ENCODE results near the gene ANO2.

Gene ANO2

DNA sequence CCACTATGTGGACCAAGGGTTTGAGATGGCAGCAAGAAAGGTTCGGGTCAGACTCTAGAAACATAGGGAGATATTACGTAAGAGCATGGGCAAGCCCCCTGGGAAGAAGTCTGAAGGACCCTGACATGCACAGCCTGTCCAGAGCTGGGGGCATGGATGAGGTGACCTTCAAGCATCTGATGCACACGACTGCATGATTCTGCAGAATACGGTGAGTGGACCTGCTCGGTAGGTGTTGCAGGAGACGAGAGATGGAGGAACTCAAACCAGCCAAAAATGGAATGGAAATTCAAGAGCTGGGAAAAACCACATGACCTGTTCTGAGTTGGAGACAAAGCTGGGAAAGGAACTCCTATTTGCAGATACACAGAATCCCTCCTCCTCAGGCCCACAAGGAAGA is 43.6 kb downstream of the ANO2 start:
- peaks cover 0 to 33% of the 10 kb centered on the region in 2 donors for H3K27me3 ChIP-seq
- no peaks in the 10 kb centered on the region for H3K36me3 ChIP-seq
- no peaks in the 10 kb centered on the region for H3K4me1 ChIP-seq
- TF ChIP-seq, protein P1, sequence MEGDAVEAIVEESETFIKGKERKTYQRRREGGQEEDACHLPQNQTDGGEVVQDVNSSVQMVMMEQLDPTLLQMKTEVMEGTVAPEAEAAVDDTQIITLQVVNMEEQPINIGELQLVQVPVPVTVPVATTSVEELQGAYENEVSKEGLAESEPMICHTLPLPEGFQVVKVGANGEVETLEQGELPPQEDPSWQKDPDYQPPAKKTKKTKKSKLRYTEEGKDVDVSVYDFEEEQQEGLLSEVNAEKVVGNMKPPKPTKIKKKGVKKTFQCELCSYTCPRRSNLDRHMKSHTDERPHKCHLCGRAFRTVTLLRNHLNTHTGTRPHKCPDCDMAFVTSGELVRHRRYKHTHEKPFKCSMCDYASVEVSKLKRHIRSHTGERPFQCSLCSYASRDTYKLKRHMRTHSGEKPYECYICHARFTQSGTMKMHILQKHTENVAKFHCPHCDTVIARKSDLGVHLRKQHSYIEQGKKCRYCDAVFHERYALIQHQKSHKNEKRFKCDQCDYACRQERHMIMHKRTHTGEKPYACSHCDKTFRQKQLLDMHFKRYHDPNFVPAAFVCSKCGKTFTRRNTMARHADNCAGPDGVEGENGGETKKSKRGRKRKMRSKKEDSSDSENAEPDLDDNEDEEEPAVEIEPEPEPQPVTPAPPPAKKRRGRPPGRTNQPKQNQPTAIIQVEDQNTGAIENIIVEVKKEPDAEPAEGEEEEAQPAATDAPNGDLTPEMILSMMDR (IDR thresholded peaks at IDR 0.05): no peak
- no peaks in the 10 kb centered on the region for H3K9me3 ChIP-seq
- no peak overlapping the region for H3K4me3 ChIP-seq
- no peak overlapping the region for H3K27ac ChIP-seq
- no peak for DNase-seq
- intact Hi-C loops (cut with DNase I; ENCODE audit: low total_unique reads): no loop called here

DNA sequence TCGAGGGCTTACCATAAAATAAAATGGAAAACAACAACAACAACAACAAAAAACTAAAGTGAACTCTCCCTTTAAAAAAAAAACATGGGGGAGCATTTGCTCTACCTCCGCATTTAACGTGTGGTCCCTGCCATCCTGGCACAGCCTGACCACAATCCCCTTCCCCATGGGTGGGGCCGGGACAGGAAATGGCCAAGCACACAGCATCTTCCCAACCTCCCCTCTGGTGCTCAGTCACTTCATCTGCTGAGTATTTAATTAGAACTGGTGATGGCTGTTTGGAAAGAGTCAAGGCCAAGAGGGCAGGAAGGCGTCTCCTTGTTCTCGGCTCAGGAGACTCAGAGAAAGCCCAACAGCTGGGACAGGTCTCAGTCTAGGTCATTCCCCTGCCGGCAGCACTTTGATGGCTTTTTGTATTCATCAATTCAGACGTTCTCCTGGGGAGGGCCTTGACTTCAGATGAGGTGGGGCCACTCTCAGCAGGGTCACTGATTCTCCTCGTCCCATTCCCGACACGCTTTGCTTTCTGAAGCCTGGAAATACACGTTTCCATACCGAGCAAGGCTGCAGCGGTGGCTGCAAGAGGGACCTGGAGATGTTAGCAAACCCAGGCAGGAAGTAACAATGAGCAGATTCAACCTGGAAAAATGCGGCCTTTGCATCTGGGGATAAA is 44.4 kb downstream of the ANO2 start:
- Histone ChIP-seq H3K4me1 (no peaks in the 10 kb centered on the region), H3K27ac (no peak overlapping the region), H3K27me3 (peaks cover 0 to 33% of the 10 kb centered on the region in 2 donors), H3K4me3 (no peak overlapping the region), H3K9me3 (no peaks in the 10 kb centered on the region), H3K36me3 (no peaks in the 10 kb centered on the region)
- DNase-seq: no peak
- intact Hi-C loops (cut with DNase I; ENCODE audit: low total_unique reads): no loop called here
- TF ChIP-seq, protein P1 (IDR thresholded peaks at IDR 0.05): no peak

DNA sequence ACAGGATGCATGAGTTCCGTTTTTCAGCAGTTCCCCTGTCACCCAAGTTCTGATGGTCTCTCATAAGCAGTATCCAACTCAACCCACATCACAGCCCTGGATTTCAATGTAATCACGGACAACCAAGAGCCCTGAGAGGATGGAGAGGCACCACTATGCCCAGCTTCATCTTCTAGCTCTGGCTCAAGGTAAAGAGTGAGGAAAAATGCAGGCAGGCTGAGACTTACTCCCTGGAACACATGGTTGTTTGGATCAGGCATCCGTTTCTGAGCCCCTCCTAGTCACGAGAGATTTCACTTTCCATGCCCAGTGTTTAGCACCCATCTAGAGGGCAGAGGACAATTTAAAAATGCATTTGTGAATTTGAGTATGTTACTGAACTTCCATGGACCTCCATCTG is 45.0 kb downstream of the ANO2 start:
- peaks cover 0 to 33% of the 10 kb centered on the region in 2 donors for H3K27me3 ChIP-seq
- intact Hi-C loops (cut with DNase I; ENCODE audit: low total_unique reads): no loop called here
- no peaks in the 10 kb centered on the region for H3K4me1 ChIP-seq
- no peaks in the 10 kb centered on the region for H3K9me3 ChIP-seq
- no peaks in the 10 kb centered on the region for H3K36me3 ChIP-seq
- no peak for DNase-seq
- no peak overlapping the region for H3K4me3 ChIP-seq
- H3K27ac ChIP-seq: no peak overlapping the region
- TF ChIP-seq, protein P1 (IDR thresholded peaks at IDR 0.05): no peak

DNA sequence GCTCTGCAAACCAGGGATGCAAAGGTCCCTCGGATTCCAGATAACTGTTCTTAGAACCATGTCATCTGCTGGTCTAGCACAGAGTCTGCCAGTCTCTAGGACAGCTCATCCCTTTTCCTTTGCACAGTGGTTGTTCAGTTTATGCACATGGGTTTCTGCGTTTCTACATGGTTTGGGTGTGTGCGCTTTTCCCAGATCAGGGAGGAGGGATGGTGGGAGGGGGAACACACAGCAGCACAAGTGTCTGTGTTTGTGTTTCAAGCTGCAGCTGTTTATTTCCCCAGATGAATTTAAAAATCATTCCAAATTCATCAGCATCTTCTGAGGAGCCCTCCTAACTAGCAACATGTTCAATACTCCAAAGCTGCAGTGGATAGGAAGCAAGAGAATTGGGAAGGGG is 45.4 kb downstream of the ANO2 start:
- no peak overlapping the region for H3K4me3 ChIP-seq
- H3K27ac ChIP-seq: no peak overlapping the region
- H3K27me3 ChIP-seq: peaks cover 0 to 32% of the 10 kb centered on the region in 2 donors
- no peaks in the 10 kb centered on the region for H3K36me3 ChIP-seq
- TF ChIP-seq, protein P1 (IDR thresholded peaks at IDR 0.05): no peak
- no peaks in the 10 kb centered on the region for H3K9me3 ChIP-seq
- no peak for DNase-seq
- no peaks in the 10 kb centered on the region for H3K4me1 ChIP-seq
- intact Hi-C loops (cut with DNase I; ENCODE audit: low total_unique reads): no loop called here

DNA sequence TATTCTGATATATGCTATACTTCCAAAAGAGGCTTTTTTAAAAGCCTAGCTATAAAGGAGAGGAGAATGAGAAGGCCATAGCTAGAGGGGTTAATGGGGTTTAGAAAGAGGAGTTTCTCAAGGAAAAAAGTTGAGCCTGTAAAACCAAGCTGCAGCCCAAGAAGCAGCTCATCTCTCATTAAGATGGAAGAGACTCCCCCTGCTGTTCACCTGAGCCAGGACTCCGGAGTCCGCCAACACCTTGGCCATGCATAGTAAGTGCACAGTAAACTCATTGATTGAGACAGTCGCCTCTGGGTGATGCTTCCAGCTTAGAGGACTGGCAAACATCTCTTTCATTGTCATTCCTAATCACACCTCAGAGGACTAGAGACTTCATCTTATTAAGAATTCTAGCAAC is 46.2 kb downstream of the ANO2 start:
- no peak overlapping the region for H3K4me3 ChIP-seq
- no peaks in the 10 kb centered on the region for H3K4me1 ChIP-seq
- no peaks in the 10 kb centered on the region for H3K36me3 ChIP-seq
- H3K27ac ChIP-seq: no peak overlapping the region
- no peaks in the 10 kb centered on the region for H3K9me3 ChIP-seq
- intact Hi-C loops (cut with DNase I; ENCODE audit: low total_unique reads): no loop called here
- no peak for DNase-seq
- peaks cover 0 to 29% of the 10 kb centered on the region in 2 donors for H3K27me3 ChIP-seq
- TF ChIP-seq, protein P1 (IDR thresholded peaks at IDR 0.05): no peak
